Thoracic aorta endothelial cell (primary cell): ENCODE measurements around the gene DRD4. TPM values are rescaled to one million over a fixed set of nuclear protein-coding genes. Genes with fewer than 3 reads are reported as not detected.

Experiments
- total RNA-seq: library from RNA; depleted of rRNA; stranded (reverse); fragments of >200 nt; gene quantifications from 2 replicates; pipeline ENCODE4 v1.2.3, GENCODE V29; 2012

Gene DRD4
- total RNA-seq, result not detected in 2 replicates

GRCh38 chr11:636511-637332 is at the start of gene DRD4:
Gene DRD4, plus strand, starts transcription at chr11:637269. Its CDS starts 36 bp downstream, at chr11:637305.

GRCh38 chr11:615504-616319 is 21.4 kb upstream of the DRD4 start, which contains the start of gene IRF7:
Gene IRF7, minus strand, starts transcription at chr11:615950. Its CDS starts 586 bp downstream, at chr11:615364.

GRCh38 chr11:624705-625635 is 12.1 kb upstream of the DRD4 start, which contains the start of gene CDHR5:
Gene CDHR5, minus strand, starts transcription at chr11:624955. Its CDS starts 53 bp downstream, at chr11:624902.

GRCh38 chr11:626475-627307 is 10.4 kb upstream of the DRD4 start, which contains the start of gene SCT:
Gene SCT, minus strand, starts transcription at chr11:627181. Its CDS starts 38 bp downstream, at chr11:627143.

Other genes starting within 250 kb of the DRD4 start
- gene PKP3, start 243.1 kb upstream of the DRD4 start, total RNA-seq, result 0.07 and 0.13 TPM in 2 replicates
- 27.9 and 32.9 TPM in 2 replicates for gene SIGIRR, start 222.3 kb upstream of the DRD4 start, total RNA-seq
- gene ANO9, start 195.3 kb upstream of the DRD4 start, total RNA-seq, result under 0.01 TPM in 1 of 2 replicates, not detected in the other
- gene PTDSS2, start 187.0 kb upstream of the DRD4 start, total RNA-seq, result 31.0 and 35.1 TPM in 2 replicates
- 127 and 179 TPM in 2 replicates for gene RNH1, start 130.0 kb upstream of the DRD4 start, total RNA-seq
- 50.8 and 71.9 TPM in 2 replicates for gene HRAS, start 101.7 kb upstream of the DRD4 start, total RNA-seq
- 0.36 and 0.40 TPM in 2 replicates for gene LRRC56, start 99.7 kb upstream of the DRD4 start, total RNA-seq
- 0.53 and 0.57 TPM in 2 replicates for gene LMNTD2, start 76.5 kb upstream of the DRD4 start, total RNA-seq
- 8.4 and 10.7 TPM in 2 replicates for gene RASSF7, start 76.3 kb upstream of the DRD4 start, total RNA-seq
- 34.2 and 37.8 TPM in 2 replicates for gene PHRF1, start 60.8 kb upstream of the DRD4 start, total RNA-seq
- gene IRF7, start 21.3 kb upstream of the DRD4 start, total RNA-seq, result 7.1 and 9.7 TPM in 2 replicates
- gene CDHR5, start 12.3 kb upstream of the DRD4 start, total RNA-seq, result not detected in 2 replicates
- not detected in 2 replicates for gene SCT, start 10.1 kb upstream of the DRD4 start, total RNA-seq
- gene DEAF1, start 58.0 kb downstream of the DRD4 start, total RNA-seq, result 41.0 and 42.6 TPM in 2 replicates
- gene TMEM80, start 58.5 kb downstream of the DRD4 start, total RNA-seq, result 10.8 and 13.1 TPM in 2 replicates
- 2.7 and 2.9 TPM in 2 replicates for gene EPS8L2, start 69.0 kb downstream of the DRD4 start, total RNA-seq
- gene TALDO1, start 110.2 kb downstream of the DRD4 start, total RNA-seq, result 243 and 266 TPM in 2 replicates
- gene GATD1, start 140.2 kb downstream of the DRD4 start, total RNA-seq, result 38.7 and 52.0 TPM in 2 replicates
- 0.53 and 1.4 TPM in 2 replicates for gene CEND1, start 152.8 kb downstream of the DRD4 start, total RNA-seq
- 11.6 and 13.6 TPM in 2 replicates for gene SLC25A22, start 161.0 kb downstream of the DRD4 start, total RNA-seq
- gene PIDD1, start 168.0 kb downstream of the DRD4 start, total RNA-seq, result 11.1 and 11.3 TPM in 2 replicates
- gene RPLP2, start 172.7 kb downstream of the DRD4 start, total RNA-seq, result 212 and 248 TPM in 2 replicates
- gene PNPLA2, start 181.6 kb downstream of the DRD4 start, total RNA-seq, result 27.0 and 34.1 TPM in 2 replicates
- gene CRACR2B, start 190.7 kb downstream of the DRD4 start, total RNA-seq, result 4.1 and 5.6 TPM in 2 replicates
- gene CD151, start 195.7 kb downstream of the DRD4 start, total RNA-seq, result 285 and 314 TPM in 2 replicates
- gene POLR2L, start 205.3 kb downstream of the DRD4 start, total RNA-seq, result 99.7 and 114 TPM in 2 replicates
- gene TSPAN4, start 205.6 kb downstream of the DRD4 start, total RNA-seq, result 84.0 and 93.8 TPM in 2 replicates